ENCODE data around the gene ADAM17. TPM values are rescaled to one million over a fixed set of nuclear protein-coding genes. Genes with fewer than 3 reads are reported as not detected.
A peak's percentile ranks its signal among the peaks of the same experiment; 100 is the strongest.
"Not testable (repeated sequence)": the region's sequence is repeated elsewhere in the genome, so short reads cannot be mapped to it uniquely, and the experiment has no call there.

ADAM17 gene
- total and polyA plus RNA-seq, 7 experiments from 2014 or later: 9.3 to 45.2 (median 24.6) TPM

GRCh38 chr2:9595256-9595655 is 39.6 kb upstream of the ADAM17 start:
- ATAC-seq; H3K4me3 ChIP-seq (ENCODE audit: low read length); H3K27me3 Mint-ChIP-seq; CTCF ChIA-PET; intact Hi-C loops (cut with micrococcal nuclease); DNase-seq; H3K4me3 Mint-ChIP-seq; H3K27ac ChIP-seq (ENCODE audit: low read depth, low read length); H3K27me3 ChIP-seq (ENCODE audit: control insufficient read depth in 2 of 2, insufficient read depth in 2 of 2, low read length in 2 of 2); H3K27ac Mint-ChIP-seq; H3K9me3 ChIP-seq (ENCODE audit: control insufficient read depth in 2 of 3, low read length in 3 of 3): not testable (repeated sequence)
- Mint-ChIP-seq H3K36me3 (peaks cover 9 to 41% (median 25%) of the 10 kb centered on the region in 5 donors), H3K4me1 (peaks cover 31 to 63% (median 48%) of the 10 kb centered on the region in 7 donors), H3K9me3 (peaks cover 0 to 19% (median 9%) of the 10 kb centered on the region in 11 donors)
- H3K4me1 ChIP-seq (ENCODE audit: control insufficient read depth in 2 of 2, insufficient read depth in 2 of 2, low read length in 2 of 2): peaks cover 4 to 22% of the 10 kb centered on the region in 2 donors
- peaks cover 0 to 19% (median 0%) of the 10 kb centered on the region in 3 experiments for H3K36me3 ChIP-seq (ENCODE audit: control insufficient read depth in 2 of 3, insufficient read depth in 3 of 3, low read length in 3 of 3)
- POLR2A ChIA-PET: interaction anchor here (0.6 kb wide), 1 partner anchor 307 kb away, joined by 4 read pairs; no protein-coding TSS in a partner anchor

GRCh38 chr2:9594366-9595054 is 38.9 kb upstream of the ADAM17 start:
- intact Hi-C loops (cut with micrococcal nuclease): loop anchor here in 1 of 2 donors (5.0 kb wide), 2 partner anchors 33 to 37 kb away; partner anchors contain the start of gene ADAM17
- ChIA-PET CTCF (no interaction called here), POLR2A (no interaction called here)
- Histone ChIP-seq H3K27ac (ENCODE audit: low read depth, low read length) (no peak overlapping the region), H3K4me3 (ENCODE audit: low read length) (no peak overlapping the region), H3K9me3 (ENCODE audit: control insufficient read depth in 2 of 3, low read length in 3 of 3) (peaks cover 0 to 4% (median 0%) of the 10 kb centered on the region in 3 experiments), H3K4me1 (ENCODE audit: control insufficient read depth in 2 of 2, insufficient read depth in 2 of 2, low read length in 2 of 2) (peaks cover 4 to 22% of the 10 kb centered on the region in 2 donors), H3K27me3 (ENCODE audit: control insufficient read depth in 2 of 2, insufficient read depth in 2 of 2, low read length in 2 of 2) (no peaks in the 10 kb centered on the region), H3K36me3 (ENCODE audit: control insufficient read depth in 2 of 3, insufficient read depth in 3 of 3, low read length in 3 of 3) (peaks cover 0 to 17% (median 5%) of the 10 kb centered on the region in 3 experiments)
- Mint-ChIP-seq H3K4me3 (peak overlapping the region in 1 of 10 donors; percentile 54), H3K36me3 (peaks cover 4 to 37% (median 24%) of the 10 kb centered on the region in 5 donors), H3K4me1 (peaks cover 24 to 56% (median 43%) of the 10 kb centered on the region in 7 donors), H3K27ac (peak overlapping the region in 5 of 9 donors; percentile 0 to 53 (median 23)), H3K9me3 (peaks cover 0 to 12% (median 2%) of the 10 kb centered on the region in 11 donors), H3K27me3 (no peaks in the 10 kb centered on the region)
- DNase-seq (no peak), ATAC-seq (peak; percentile 14)

- Mint-ChIP-seq H3K27me3 (no peaks in the 10 kb centered on the region), H3K27ac (peak overlapping the region in 1 of 9 donors; percentile 51), H3K4me1 (peaks cover 24 to 52% (median 41%) of the 10 kb centered on the region in 7 donors), H3K9me3 (peaks cover 0 to 6% (median 0%) of the 10 kb centered on the region in 11 donors), H3K4me3 (no peak overlapping the region), H3K36me3 (peaks cover 0 to 31% (median 19%) of the 10 kb centered on the region in 5 donors)
- no peak for ATAC-seq
- POLR2A ChIA-PET: no interaction called here
- DNase-seq: no peak
- H3K9me3 ChIP-seq (ENCODE audit: control insufficient read depth in 2 of 3, low read length in 3 of 3): no peaks in the 10 kb centered on the region
- peaks cover 4 to 22% of the 10 kb centered on the region in 2 donors for H3K4me1 ChIP-seq (ENCODE audit: control insufficient read depth in 2 of 2, insufficient read depth in 2 of 2, low read length in 2 of 2)
- no peak overlapping the region for H3K27ac ChIP-seq (ENCODE audit: low read depth, low read length)
- intact Hi-C loops (cut with micrococcal nuclease): loop anchor here in 1 of 2 donors (5.0 kb wide), 2 partner anchors 33 to 37 kb away; partner anchors contain the start of gene ADAM17
- no peak overlapping the region for H3K4me3 ChIP-seq (ENCODE audit: low read length)
- CTCF ChIA-PET: no interaction called here
- H3K36me3 ChIP-seq (ENCODE audit: control insufficient read depth in 2 of 3, insufficient read depth in 3 of 3, low read length in 3 of 3): peaks cover 0 to 11% (median 11%) of the 10 kb centered on the region in 3 experiments
- no peaks in the 10 kb centered on the region for H3K27me3 ChIP-seq (ENCODE audit: control insufficient read depth in 2 of 2, insufficient read depth in 2 of 2, low read length in 2 of 2)
These were observed 38.3 kb upstream of the ADAM17 start for GRCh38 chr2:9593925-9594324.

- ChIA-PET CTCF (no interaction called here), POLR2A (no interaction called here)
- Histone ChIP-seq H3K4me1 (ENCODE audit: control insufficient read depth in 2 of 2, insufficient read depth in 2 of 2, low read length in 2 of 2) (peaks cover 4 to 22% of the 10 kb centered on the region in 2 donors), H3K9me3 (ENCODE audit: control insufficient read depth in 2 of 3, low read length in 3 of 3) (no peaks in the 10 kb centered on the region), H3K4me3 (ENCODE audit: low read length) (no peak overlapping the region), H3K27me3 (ENCODE audit: control insufficient read depth in 2 of 2, insufficient read depth in 2 of 2, low read length in 2 of 2) (no peaks in the 10 kb centered on the region), H3K36me3 (ENCODE audit: control insufficient read depth in 2 of 3, insufficient read depth in 3 of 3, low read length in 3 of 3) (peaks cover 0 to 21% (median 12%) of the 10 kb centered on the region in 3 experiments), H3K27ac (ENCODE audit: low read depth, low read length) (no peak overlapping the region)
- no peak for ATAC-seq
- Mint-ChIP-seq H3K36me3 (peaks cover 0 to 24% (median 13%) of the 10 kb centered on the region in 5 donors), H3K27me3 (no peaks in the 10 kb centered on the region), H3K4me3 (peak overlapping the region in 1 of 10 donors; percentile 9), H3K27ac (peak overlapping the region in 2 of 9 donors; percentile 29 to 40), H3K4me1 (peaks cover 19 to 49% (median 33%) of the 10 kb centered on the region in 7 donors), H3K9me3 (peaks cover 0 to 3% (median 0%) of the 10 kb centered on the region in 11 donors)
- no peak for DNase-seq
- intact Hi-C loops (cut with micrococcal nuclease): loop anchor here in 1 of 2 donors (5.0 kb wide), 2 partner anchors 35 kb away; partner anchors contain the start of gene ADAM17
These were observed 37.1 kb upstream of the ADAM17 start for GRCh38 chr2:9592699-9593098.

- H3K4me1 Mint-ChIP-seq: peaks cover 7 to 37% (median 17%) of the 10 kb centered on the region in 7 donors
- CTCF ChIA-PET: interaction anchor here (0.6 kb wide), 1 partner anchor 16 kb away, joined by 3 read pairs; no protein-coding TSS in a partner anchor
These were observed 35.0 kb upstream of the ADAM17 start for GRCh38 chr2:9590641-9591040.

GRCh38 chr2:9586465-9586864 is 30.8 kb upstream of the ADAM17 start:
- Histone ChIP-seq H3K9me3 (ENCODE audit: control insufficient read depth in 2 of 3, low read length in 3 of 3) (no peaks in the 10 kb centered on the region), H3K27me3 (ENCODE audit: control insufficient read depth in 2 of 2, insufficient read depth in 2 of 2, low read length in 2 of 2) (no peaks in the 10 kb centered on the region), H3K4me3 (ENCODE audit: low read length) (no peak overlapping the region), H3K27ac (ENCODE audit: low read depth, low read length) (no peak overlapping the region), H3K36me3 (ENCODE audit: control insufficient read depth in 2 of 3, insufficient read depth in 3 of 3, low read length in 3 of 3) (peaks cover 4 to 43% (median 27%) of the 10 kb centered on the region in 3 experiments), H3K4me1 (ENCODE audit: control insufficient read depth in 2 of 2, insufficient read depth in 2 of 2, low read length in 2 of 2) (no peaks in the 10 kb centered on the region)
- ChIA-PET POLR2A (no interaction called here), CTCF (no interaction called here)
- Mint-ChIP-seq H3K9me3 (no peaks in the 10 kb centered on the region), H3K27me3 (no peaks in the 10 kb centered on the region), H3K27ac (no peak overlapping the region), H3K4me1 (peaks cover 0 to 14% (median 0%) of the 10 kb centered on the region in 7 donors), H3K36me3 (peaks cover 6 to 44% (median 30%) of the 10 kb centered on the region in 5 donors), H3K4me3 (no peak overlapping the region)
- no peak for ATAC-seq
- intact Hi-C loops (cut with micrococcal nuclease): no loop called here
- DNase-seq: no peak

More at GRCh38 chr2:9590641-9591040, 35.0 kb upstream of the ADAM17 start:
- DNase-seq (no peak), ATAC-seq (no peak)
- Mint-ChIP-seq H3K27me3 (no peaks in the 10 kb centered on the region), H3K36me3 (peaks cover 6 to 37% (median 23%) of the 10 kb centered on the region in 5 donors), H3K27ac (peak overlapping the region in 1 of 9 donors; percentile 47), H3K9me3 (peaks cover 0 to 3% (median 0%) of the 10 kb centered on the region in 11 donors), H3K4me3 (no peak overlapping the region)
- H3K4me3 ChIP-seq (ENCODE audit: low read length): no peak overlapping the region
- POLR2A ChIA-PET: no interaction called here
- intact Hi-C loops (cut with micrococcal nuclease): loop anchor here in 1 of 2 donors (5.0 kb wide), 2 partner anchors 33 to 37 kb away; partner anchors contain the start of gene ADAM17
- H3K27ac ChIP-seq (ENCODE audit: low read depth, low read length): no peak overlapping the region
- H3K36me3 ChIP-seq (ENCODE audit: control insufficient read depth in 2 of 3, insufficient read depth in 3 of 3, low read length in 3 of 3): peaks cover 0 to 31% (median 20%) of the 10 kb centered on the region in 3 experiments
- H3K4me1 ChIP-seq (ENCODE audit: control insufficient read depth in 2 of 2, insufficient read depth in 2 of 2, low read length in 2 of 2): peaks cover 0 to 10% of the 10 kb centered on the region in 2 donors
- H3K9me3 ChIP-seq (ENCODE audit: control insufficient read depth in 2 of 3, low read length in 3 of 3): no peaks in the 10 kb centered on the region
- H3K27me3 ChIP-seq (ENCODE audit: control insufficient read depth in 2 of 2, insufficient read depth in 2 of 2, low read length in 2 of 2): no peaks in the 10 kb centered on the region
